Measurements from ENCODE around the gene ANXA6.

Gene ANXA6

DNA sequence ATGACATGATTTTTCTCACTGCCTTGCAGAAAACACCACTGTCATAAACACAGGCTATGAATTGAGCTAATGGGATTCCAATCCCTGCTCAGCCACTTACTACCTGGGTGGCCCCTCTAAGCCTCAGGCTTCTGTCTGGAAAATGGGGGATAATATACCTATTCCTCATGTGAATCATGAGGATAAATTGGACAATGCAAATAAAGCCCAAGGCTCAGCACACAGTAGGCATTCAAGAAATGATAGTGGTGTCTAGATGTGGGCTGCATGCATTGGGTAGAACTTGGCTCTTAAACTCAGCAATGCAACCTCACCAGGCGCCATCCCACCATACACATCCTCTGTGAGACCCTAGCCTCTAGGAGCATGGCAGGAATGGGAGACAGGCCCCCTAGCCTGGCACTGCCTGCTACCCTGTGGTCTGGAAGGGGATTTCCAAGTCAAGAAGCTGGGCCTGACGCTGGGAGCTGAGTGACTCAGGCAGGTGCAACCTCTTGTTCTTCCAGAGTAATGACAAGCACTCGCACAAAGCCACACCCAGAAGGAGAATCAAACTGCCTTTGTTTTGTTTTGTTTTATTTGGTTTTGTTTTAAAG, 74.4 kb downstream of the ANXA6 start:
- peak; percentile 52 to 71 (median 65) for DNase-seq (ENCODE audit: low read depth in 3 of 3)

DNA sequence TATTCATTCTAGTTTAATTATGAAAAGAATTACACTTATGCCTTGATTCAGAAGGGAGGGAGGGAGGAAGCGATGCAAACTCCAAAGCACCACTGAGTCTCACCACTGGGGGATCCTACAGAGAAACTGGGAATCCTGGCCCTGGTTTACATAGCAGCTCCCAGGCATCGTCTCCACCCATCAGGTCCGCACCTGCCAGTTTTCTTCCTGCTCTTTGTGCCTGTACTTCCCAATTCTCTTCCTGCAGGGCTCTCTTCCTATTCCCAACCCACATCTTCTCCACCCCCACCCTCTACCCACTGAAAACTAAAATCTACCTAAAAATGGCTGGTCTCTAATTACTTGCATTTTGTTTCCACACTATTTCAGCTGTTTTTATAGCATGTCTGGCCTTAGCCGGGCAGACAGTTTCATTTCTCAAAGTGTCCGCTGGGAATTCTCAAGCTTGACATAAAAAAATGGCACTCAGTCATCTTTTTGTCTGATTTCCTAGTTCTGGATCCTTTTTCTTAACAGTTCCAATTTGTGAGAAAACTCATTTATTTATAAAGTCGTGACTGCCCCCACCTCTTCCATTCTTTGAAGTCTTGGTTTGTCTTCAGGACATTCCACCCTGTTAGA, 75.2 kb downstream of the ANXA6 start:
- no peak for DNase-seq (ENCODE audit: low read depth in 3 of 3)

DNA sequence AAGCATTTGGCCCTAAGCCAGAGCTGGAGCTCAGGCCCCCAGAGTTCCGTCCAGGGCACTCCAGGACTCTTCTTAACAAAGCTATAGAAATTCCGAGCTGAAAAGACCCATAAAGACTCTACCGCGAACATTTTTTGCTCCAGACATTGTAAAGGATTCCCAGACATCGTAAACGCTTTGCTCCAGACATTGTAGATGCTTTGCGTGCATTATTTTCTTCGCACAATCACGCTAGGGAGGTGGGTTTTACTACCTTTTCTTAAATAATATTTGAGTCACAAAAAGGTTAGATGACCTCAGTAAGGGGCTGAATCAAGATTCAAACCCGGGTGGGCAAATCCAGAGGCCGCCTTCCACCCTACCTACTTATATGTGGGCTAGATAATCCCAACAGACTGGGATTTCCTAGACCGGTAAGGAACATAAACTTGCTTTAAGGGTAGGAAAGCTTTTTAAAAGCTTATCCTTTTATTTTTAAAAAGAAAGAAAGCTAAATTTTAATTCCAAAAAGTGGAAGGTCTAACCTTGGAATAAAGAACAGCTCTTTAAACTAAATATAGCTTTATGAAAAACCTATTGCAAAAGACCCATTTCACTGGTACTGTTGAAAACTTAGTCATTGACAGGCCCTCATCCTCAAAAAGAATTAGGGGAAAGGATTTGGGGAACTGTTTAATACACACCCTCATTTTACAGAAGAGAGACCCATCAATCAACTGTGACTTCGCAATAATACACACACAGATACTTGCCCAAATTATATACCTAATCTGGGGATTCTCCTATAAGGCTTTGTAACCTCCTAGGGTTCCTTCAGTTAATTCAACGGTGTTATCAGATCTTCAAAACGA, 75.9 kb downstream of the ANXA6 start:
- DNase-seq (ENCODE audit: low read depth in 3 of 3), result no peak

DNA sequence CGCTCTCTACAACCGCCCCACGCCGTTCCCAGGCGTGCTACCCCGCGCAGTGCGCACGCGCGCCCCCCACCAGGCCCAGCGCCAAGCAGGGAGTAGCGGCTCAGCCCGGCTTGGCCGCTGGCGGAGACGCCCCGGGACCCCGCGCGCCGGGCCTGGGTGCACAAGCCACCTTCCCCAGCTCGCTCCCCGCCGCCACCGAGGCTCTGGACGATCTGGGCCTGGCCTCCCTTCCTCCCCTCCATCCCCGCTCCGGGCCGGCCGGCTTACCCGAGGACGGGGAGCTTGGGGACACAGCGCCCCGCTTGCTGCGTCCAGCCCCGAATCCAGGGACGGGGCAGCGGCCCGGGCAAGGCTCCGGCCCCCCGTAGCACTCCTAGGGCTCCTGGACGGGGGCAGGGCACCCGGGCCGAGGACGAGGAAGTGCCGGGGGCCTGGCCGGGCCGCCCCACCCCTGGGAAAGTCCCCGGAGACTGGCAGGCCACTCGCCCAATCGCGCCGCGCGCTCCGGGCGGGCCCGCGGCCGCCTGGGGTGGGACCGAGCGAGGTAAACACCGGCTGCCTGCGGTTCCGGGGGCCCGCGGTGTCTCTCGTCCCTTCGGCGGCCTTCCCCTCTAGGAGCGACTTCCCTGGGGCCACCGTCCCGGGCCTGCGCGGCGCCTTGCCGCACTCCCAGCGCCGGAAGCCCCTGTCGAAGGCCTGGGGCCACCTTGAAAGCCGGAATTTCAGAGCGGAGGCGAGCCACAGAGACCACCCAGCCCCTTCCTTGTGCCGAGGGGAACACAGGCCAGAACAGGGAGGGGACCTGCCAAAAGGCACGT, 76.8 kb downstream of the ANXA6 start, which contains the start of gene TNIP1:
Gene TNIP1 (minus strand): TSS at position 422 of the 818 bp plus-strand sequence. CDS start 15,939 bp downstream, outside the sequence.
- peak; percentile 85 to 91 (median 87) for DNase-seq (ENCODE audit: low read depth in 3 of 3)

DNA sequence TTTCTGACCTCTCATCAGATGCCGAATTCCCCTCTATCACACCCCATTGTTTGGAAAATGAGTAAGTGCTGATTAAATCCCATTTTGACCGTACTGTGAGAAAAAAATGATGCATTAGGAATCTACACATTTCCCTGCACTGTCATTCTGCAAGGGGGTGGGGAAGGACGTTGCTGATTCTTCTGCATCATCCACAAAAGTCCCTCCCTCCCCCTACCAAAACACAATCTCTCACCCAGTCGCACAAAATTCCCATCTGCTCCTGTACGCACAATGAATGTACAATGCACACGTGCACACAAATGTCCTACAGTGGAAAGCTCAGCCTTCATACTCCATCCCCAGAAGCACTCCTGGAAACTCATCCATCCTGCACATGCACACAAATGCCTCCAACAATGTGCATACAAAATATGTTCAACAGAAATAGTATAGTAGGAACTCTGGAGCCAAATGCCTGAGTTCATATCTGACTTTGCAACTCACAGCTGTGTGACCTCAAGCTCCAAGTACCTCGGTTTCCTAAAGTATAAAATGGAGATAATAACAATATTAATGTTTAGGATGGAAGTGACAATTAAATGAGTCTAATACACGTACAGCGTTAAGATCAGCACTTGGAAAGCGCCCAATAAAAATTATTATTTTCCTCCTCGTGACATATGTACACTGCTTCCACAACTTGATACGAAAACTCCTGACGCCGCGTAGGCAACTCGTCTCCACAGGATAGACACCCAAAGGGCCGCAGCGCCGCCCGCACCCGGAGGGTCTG, 77.6 kb downstream of the ANXA6 start:
- peak in 1 of 3 experiments; percentile 52 for DNase-seq (ENCODE audit: low read depth in 3 of 3)

DNA sequence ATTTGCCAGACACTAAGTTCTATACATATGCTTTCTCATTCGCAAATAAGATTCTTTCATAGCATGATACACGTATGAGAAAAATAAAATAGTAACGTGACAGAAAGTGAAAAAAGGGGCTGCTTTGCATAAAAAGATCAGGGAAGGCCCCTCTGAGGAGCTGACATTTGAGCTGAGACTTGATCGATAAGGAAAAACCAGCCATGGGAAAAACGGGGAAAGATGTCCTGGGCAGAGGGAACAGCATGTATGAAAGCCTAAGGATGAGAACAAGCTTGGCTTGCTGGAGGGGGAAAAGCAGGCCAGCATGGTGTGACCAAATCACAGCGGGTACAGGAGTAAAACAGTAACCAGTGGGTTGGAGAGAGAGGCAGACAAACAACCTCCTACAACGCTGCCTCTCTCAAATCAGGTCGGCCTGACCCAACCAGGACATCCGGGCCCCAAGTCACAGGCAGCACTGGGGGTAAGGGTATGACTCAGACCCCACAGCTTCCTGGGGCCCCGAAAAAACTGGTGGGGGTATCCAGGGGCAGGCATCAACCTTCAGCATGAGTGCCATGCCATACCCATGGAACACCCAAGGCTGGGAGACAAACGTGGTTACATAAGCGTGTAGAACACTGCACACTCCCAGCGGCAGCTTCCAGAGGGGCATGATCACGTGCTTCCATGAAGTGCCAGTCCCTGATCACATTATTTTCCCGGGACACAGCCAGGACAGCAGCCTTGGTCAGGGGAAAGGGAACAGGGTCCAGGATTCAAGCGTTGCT, 78.9 kb downstream of the ANXA6 start:
- DNase-seq (ENCODE audit: low read depth in 3 of 3), result peak; percentile 51 to 80 (median 65)

DNA sequence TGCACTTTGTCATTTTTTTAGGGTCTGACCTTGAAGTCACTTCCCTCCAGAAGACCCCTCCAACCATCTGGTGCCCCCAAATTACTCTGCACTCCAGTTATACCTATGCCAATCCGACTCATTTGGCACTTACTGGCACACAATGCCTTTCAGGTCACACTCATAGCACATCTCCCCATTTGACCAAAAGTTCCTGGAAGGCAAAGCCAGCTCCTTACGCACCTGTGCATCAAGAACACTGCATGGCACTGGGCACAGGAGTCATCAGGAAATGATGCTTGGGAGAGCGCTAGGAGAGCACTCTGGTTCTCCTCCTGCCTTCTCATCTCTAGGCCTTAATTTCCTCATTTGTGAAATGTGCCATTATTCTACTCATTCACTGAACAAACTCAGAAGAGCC, 79.6 kb downstream of the ANXA6 start:
- no peak for DNase-seq (ENCODE audit: low read depth in 3 of 3)

DNA sequence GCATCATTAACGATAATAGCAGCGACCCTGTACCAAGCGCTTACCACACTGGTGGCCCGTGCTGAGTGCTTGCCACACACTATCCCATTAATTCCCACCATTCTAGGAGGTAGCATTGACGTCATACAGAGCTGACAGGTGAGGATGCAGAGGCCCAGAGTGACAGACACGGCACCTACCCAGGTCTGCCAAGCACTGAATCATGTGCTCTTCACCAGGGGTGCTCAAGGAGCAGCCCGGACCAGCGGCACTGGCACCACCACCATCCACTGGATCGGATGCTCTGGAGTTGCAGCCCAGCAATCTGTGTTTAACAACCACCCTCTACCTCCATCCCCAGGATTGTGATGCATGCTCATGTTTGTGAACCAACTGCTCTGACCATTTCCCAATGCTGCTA, 80.2 kb downstream of the ANXA6 start:
- DNase-seq (ENCODE audit: low read depth in 3 of 3), result no peak

DNA sequence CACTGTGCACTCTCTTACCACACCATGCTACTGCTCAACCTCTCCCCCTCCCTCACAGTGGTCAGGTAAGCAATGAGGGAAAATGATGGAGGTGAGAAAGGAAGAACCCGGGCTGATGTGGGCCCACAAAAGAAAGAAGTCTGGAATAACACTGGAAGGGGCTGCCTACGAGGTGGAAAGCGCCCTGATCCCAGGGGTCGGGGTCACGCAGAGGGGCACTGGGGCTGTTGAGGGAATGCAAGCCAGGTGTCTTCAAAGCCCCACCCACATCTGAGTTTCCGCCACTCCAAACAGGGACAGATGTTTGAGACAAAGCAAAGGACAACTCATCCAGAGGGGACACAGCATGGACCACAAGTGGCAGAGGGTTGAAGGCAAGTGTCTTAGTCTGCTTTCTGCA, 81.0 kb downstream of the ANXA6 start:
- DNase-seq (ENCODE audit: low read depth in 3 of 3), result no peak

DNA sequence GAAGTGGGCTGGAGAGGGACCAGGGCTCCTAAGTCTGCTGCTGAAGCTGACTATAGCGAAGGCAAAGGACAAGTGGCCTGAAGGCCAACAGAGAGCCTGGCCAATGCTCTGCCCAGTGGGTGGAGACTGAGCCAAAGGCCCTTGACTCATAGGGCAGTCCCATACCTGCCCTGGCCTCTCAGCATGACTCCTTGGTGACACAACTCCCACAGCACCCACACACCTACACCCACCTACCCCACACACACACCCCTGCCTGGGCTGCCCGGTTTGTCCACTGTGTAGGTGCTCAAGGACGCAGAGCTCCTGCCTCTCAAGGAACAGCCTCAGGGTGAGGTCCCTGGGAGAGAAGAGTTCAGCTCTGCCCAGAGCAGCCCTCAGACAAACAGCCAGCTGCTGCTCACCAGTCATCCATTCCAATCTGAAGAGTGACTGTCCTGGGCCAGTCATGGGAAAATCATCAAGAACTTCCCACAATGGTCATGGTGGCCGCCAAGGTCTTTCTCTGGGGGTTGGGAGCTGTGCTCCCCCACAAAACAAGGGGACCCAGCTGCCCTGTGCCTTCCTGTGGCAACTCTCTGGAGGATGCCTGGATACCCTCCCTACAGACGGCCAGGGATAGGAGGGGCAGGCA, 81.8 kb downstream of the ANXA6 start:
- DNase-seq (ENCODE audit: low read depth in 3 of 3), result no peak

DNA sequence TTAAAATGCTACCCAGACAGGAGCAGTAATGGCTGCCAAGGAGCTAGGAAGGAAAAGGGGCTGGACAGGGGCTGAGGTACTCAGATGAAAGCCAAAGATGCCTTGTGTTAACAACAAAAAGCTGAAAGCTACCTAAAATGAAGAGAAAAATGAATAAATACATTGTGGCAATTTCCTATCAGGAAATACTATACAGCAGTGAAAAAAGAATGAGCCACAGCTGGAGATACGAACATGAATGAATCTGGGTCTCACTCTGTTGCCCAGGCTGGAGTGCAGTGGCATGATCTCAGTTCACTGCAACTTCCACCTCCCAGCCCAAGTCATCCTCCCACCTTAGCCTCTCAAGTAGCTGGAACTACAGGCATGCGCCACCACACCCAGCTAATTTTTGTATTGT, 83.0 kb downstream of the ANXA6 start:
- no peak for DNase-seq (ENCODE audit: low read depth in 3 of 3)

DNA sequence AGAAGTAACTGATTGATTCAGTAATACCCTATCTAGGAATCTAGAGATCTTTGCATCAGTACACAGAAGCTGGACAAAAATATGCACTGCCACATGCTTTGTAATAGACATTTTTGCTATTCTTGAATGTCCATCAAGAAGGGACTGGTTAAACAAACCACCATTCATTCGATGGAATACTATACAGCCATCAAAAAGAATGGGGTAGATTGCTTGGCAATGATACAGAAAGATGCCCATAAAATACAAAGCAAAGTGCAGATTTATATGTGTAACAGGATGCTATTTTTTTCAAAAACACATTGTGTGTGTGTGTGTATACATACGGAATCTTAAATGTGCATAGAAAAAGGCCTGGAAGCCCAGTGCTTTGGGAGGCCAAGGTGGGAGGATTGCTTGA, 84.3 kb downstream of the ANXA6 start:
- no peak for DNase-seq (ENCODE audit: low read depth in 3 of 3)

DNA sequence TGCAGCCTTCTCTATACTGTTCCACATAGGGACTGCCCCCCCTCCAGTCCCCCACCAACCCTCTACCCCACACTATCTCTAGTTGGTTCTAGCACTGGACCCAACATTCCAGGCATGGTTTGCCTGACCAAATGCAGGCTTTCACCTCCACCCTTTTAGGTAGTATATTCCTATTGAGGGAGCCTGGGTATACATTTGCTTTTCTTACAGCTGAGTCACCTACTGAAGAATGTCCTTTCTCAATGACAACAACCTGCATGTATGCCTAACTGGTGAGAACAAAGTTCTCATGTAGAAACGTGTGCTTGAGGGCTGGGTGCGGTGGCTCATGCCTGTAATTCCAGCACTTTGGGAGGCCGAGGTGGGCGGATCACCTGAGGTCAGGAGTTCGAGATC, 85.0 kb downstream of the ANXA6 start:
- no peak for DNase-seq (ENCODE audit: low read depth in 3 of 3)

DNA sequence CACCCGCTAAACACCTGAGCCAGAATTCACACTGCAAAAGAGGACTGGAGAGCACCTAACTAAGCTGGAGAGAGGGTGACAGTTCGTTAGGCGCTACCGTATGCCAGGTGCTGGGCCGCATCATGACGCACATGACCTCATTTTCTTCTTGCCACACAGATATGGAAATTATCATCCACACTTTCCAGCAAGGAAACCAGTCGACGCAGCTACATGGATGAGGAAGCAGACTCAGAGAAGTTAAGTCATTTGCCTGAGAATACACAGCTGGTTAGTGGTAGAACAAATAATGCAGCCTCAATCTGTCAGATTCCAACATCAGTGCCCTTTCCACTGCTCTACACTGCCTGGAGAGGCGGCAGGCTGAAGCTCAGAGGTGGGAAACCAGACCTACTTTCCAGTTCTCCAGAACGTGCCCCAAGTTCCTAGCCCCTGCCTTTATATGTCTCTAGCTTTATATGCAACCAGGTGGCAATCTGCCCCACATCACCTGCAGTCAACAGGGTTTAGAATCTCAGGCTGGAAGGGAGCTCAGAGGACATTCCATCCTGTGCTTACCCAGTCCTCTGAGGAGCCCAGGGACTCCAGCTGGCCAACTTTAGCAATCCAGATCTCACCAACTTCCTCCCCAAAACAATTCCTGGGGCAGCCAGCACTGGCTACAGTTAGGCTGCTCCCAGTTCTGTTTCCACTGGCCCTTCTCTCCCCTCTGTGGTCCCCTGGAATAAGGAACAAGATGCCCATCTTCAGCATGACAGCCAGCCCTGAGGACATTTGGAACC, 85.5 kb downstream of the ANXA6 start:
- no peak for DNase-seq (ENCODE audit: low read depth in 3 of 3)

DNA sequence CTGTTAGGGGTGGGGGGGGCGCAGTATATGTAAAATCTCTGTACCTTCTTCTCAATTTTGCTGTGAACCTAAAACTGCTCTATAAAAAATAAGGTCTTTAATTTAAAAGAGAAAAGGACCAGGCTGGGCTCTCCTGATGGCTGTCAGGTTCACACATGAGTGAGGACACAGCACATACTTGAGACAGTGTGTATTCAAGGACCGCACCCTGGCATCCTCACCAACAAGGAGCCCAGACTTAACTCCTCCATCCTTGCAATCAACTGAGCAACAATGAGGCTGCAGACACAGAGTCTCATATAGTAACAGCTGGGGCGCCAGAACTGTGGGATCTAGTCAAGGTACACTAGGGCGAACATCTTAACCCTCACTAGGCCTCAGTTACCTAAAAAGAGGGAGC, 86.6 kb downstream of the ANXA6 start:
- no peak for DNase-seq (ENCODE audit: low read depth in 3 of 3)

DNA sequence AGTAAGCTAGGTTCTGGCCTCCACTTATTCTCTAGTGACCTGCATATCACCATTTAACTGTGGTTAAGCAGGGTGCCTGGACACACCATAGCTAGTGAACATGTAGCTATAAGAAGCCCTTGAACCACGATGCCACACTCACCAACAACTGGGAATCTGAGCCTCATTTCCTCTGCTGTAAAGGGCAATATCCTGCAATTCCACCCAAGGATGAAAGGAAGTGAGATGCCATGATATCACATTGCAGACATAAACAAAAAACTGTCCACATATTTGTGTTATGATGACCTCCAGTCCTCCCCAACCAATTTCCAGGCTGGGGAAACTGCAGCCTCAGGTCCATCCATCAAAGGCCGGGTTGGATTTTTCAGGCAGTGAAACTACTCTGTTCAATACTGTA, 87.1 kb downstream of the ANXA6 start:
- no peak for DNase-seq (ENCODE audit: low read depth in 3 of 3)

DNA sequence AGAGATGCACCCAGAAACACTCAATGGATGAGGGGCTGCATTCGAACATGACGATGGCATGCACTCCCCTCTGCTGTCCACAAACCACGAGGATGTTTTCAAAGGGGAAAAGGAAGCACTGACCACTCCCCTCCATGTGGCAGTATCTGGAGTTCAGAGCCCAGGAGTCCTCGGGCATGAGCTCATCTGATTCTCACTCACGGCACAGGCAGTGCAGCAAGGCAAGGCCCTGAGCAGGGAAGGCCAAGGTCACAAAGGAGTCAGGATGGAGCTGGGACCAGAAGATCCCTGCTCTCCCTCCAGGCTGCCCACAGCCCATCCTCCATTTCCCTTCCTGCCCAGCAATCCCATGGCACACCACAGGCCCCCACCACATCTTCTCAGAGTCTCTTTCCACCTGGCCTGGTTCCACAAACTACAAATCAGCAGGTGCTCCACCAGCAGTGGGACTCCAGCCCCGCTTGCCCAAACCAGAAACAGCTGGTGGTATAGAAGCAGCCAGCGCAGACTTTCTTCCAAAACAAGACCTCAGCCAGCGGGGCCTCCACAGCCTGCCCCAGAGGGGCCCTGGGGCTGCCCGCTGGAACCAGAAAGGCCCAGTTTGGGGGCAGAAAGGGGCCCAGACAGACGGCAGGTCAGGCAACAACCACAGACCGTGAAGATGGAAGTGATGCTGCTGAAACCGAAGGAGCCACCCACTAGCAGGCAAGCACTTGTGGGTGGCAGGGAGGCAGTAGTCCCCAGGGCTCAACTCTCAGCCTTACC, 89.0 kb downstream of the ANXA6 start:
- peak in 1 of 3 experiments; percentile 66 for DNase-seq (ENCODE audit: low read depth in 3 of 3)
